NT2/D1 (cell line): ENCODE measurements around the gene MNX1.

Experiments used
- DNase-seq: peaks from one replicate; pipeline ENCODE4 v3.0.0-alpha.2; 2011; ENCODE audit warnings: low read depth, low spot score
- H3K27me3 ChIP-seq: 2 replicates; pipeline ENCODE4 v1.6.0; 2011; ENCODE audit warnings: mild to moderate bottlenecking; ENCODE audit not compliant: insufficient read length, insufficient read depth
- H3K36me3 ChIP-seq: 2 replicates; pipeline ENCODE4 v1.6.1; 2011; ENCODE audit warnings: mild to moderate bottlenecking, low read length, mixed read lengths; ENCODE audit not compliant: insufficient read depth, insufficient read length
- H3K4me1 ChIP-seq: 2 replicates; pipeline ENCODE4 v1.5.1; 2011; ENCODE audit not compliant: insufficient read depth, insufficient read length
- H3K4me3 ChIP-seq: 2 replicates; pipeline ENCODE4 v1.5.1; 2011; ENCODE audit warnings: low read depth; ENCODE audit not compliant: insufficient read length
- H3K9ac ChIP-seq: 2 replicates; pipeline ENCODE4 v1.6.0; 2011; ENCODE audit warnings: low read depth; ENCODE audit not compliant: insufficient read length
- H3K9me3 ChIP-seq: 2 replicates; pipeline ENCODE4 v1.5.1; 2011; ENCODE audit warnings: mild to moderate bottlenecking, low read length; ENCODE audit not compliant: insufficient read depth
- SUZ12 ChIP-seq: IDR thresholded peaks from 2 replicates; pipeline ENCODE4 v1.6.1; 2011; ENCODE audit not compliant: insufficient read length, insufficient read depth; ENCODE audit errors: extremely low read depth
- YY1 ChIP-seq: IDR thresholded peaks from 2 replicates; pipeline ENCODE4 v1.6.1; 2011; ENCODE audit not compliant: insufficient read length, insufficient read depth
- ZNF274 ChIP-seq: IDR thresholded peaks from 2 replicates; pipeline ENCODE4 v1.6.1; 2011; ENCODE audit warnings: mild to moderate bottlenecking, low read depth, low read length

MNX1 gene

GRCh38 chr7:157041004-157041403 is 30.5 kb upstream of the MNX1 start:
- Histone ChIP-seq H3K9me3 (no peaks in the 10 kb centered on the region), H3K4me3 (no peak overlapping the region), H3K27me3 (no peaks in the 10 kb centered on the region), H3K4me1 (peaks cover 8% of the 10 kb centered on the region), H3K9ac (no peak overlapping the region), H3K36me3 (no peaks in the 10 kb centered on the region)
- DNase-seq, result no peak
- TF ChIP-seq YY1 (no peak), ZNF274 (no peak), SUZ12 (no peak)

GRCh38 chr7:157037635-157038034 is 27.2 kb upstream of the MNX1 start:
- H3K9ac ChIP-seq, result no peak overlapping the region
- no peaks in the 10 kb centered on the region for H3K36me3 ChIP-seq
- DNase-seq, result no peak
- H3K27me3 ChIP-seq, result no peaks in the 10 kb centered on the region
- H3K9me3 ChIP-seq, result no peaks in the 10 kb centered on the region
- no peak overlapping the region for H3K4me3 ChIP-seq
- TF ChIP-seq YY1 (no peak), SUZ12 (no peak), ZNF274 (no peak)
- H3K4me1 ChIP-seq, result peaks cover 8% of the 10 kb centered on the region

GRCh38 chr7:157037028-157037427 is 26.6 kb upstream of the MNX1 start:
- H3K27me3 ChIP-seq, result no peaks in the 10 kb centered on the region
- H3K9me3 ChIP-seq, result no peaks in the 10 kb centered on the region
- no peak overlapping the region for H3K9ac ChIP-seq
- peaks cover 8% of the 10 kb centered on the region for H3K4me1 ChIP-seq
- H3K36me3 ChIP-seq, result no peaks in the 10 kb centered on the region
- no peak for TF ChIP-seq SUZ12
- TF ChIP-seq YY1, result no peak
- TF ChIP-seq ZNF274, result no peak
- no peak overlapping the region for H3K4me3 ChIP-seq
- DNase-seq, result no peak

- no peak for DNase-seq
- Histone ChIP-seq H3K27me3 (no peaks in the 10 kb centered on the region), H3K4me3 (no peak overlapping the region), H3K9me3 (no peaks in the 10 kb centered on the region), H3K36me3 (no peaks in the 10 kb centered on the region), H3K4me1 (peaks cover 2% of the 10 kb centered on the region), H3K9ac (no peak overlapping the region)
- TF ChIP-seq SUZ12 (no peak), ZNF274 (no peak), YY1 (no peak)
Measured at GRCh38 chr7:157035979-157036378, 25.5 kb upstream of the MNX1 start.

GRCh38 chr7:157035302-157035701 is 24.8 kb upstream of the MNX1 start:
- TF ChIP-seq ZNF274 (no peak), YY1 (no peak), SUZ12 (no peak)
- H3K4me1 ChIP-seq, result peaks cover 2% of the 10 kb centered on the region
- no peaks in the 10 kb centered on the region for H3K27me3 ChIP-seq
- no peaks in the 10 kb centered on the region for H3K36me3 ChIP-seq
- no peak overlapping the region for H3K4me3 ChIP-seq
- no peak overlapping the region for H3K9ac ChIP-seq
- no peak for DNase-seq
- H3K9me3 ChIP-seq, result no peaks in the 10 kb centered on the region

GRCh38 chr7:157033483-157034473 is 23.3 kb upstream of the MNX1 start:
- TF ChIP-seq SUZ12, result no peak
- no peak for TF ChIP-seq ZNF274
- TF ChIP-seq YY1, result no peak
- peaks cover 8% of the 10 kb centered on the region for H3K27me3 ChIP-seq
- H3K9me3 ChIP-seq, result no peaks in the 10 kb centered on the region
- H3K4me3 ChIP-seq, result no peak overlapping the region
- DNase-seq, result no peak
- no peak overlapping the region for H3K9ac ChIP-seq
- H3K36me3 ChIP-seq, result no peaks in the 10 kb centered on the region
- H3K4me1 ChIP-seq, result no peaks in the 10 kb centered on the region

GRCh38 chr7:157032644-157033482 is 22.4 kb upstream of the MNX1 start:
- TF ChIP-seq YY1 (no peak), SUZ12 (no peak)
- Histone ChIP-seq H3K27me3 (peaks cover 14% of the 10 kb centered on the region), H3K36me3 (no peaks in the 10 kb centered on the region), H3K9ac (no peak overlapping the region), H3K4me3 (no peak overlapping the region), H3K9me3 (no peaks in the 10 kb centered on the region), H3K4me1 (no peaks in the 10 kb centered on the region)
- no peak for DNase-seq
